NCI-H187 treated with DMSO at 0.1 percent for 48 hours (cell line): ENCODE data around the gene CYBRD1.
"Not testable (repeated sequence)": the region's sequence is repeated elsewhere in the genome, so short reads cannot be mapped to it uniquely, and the experiment has no call there.

Experiments used
- DNase-seq: peaks from one replicate; lab custom pipeline; 2025; lab: John Stamatoyannopoulos, UW

Gene CYBRD1

GRCh38 chr2:171515672-171516298 lies 6.5 kb upstream of the CYBRD1 start:
- DNase-seq = no peak

GRCh38 chr2:171516793-171517192 lies 5.5 kb upstream of the CYBRD1 start:
- no peak for DNase-seq

GRCh38 chr2:171520471-171520870 lies 1.8 kb upstream of the CYBRD1 start:
- DNase-seq = no peak

- DNase-seq = no peak
Observed at GRCh38 chr2:171521361-171522051, 768 bp upstream of the CYBRD1 start.

- no peak for DNase-seq
Observed at GRCh38 chr2:171522788-171523087, 464 bp downstream of the CYBRD1 start.

GRCh38 chr2:171523088-171524017 lies 1.1 kb downstream of the CYBRD1 start:
- no peak for DNase-seq

GRCh38 chr2:171524018-171524401 lies 1.7 kb downstream of the CYBRD1 start:
- DNase-seq = no peak

GRCh38 chr2:171529914-171530313 lies 7.6 kb downstream of the CYBRD1 start:
- DNase-seq = no peak

GRCh38 chr2:171530378-171530777 lies 8.1 kb downstream of the CYBRD1 start:
- no peak for DNase-seq

GRCh38 chr2:171530859-171531258 lies 8.6 kb downstream of the CYBRD1 start:
- DNase-seq = not testable (repeated sequence)

GRCh38 chr2:171531291-171531690 lies 9.0 kb downstream of the CYBRD1 start:
- DNase-seq = no peak

- no peak for DNase-seq
Observed at GRCh38 chr2:171531836-171532450, 9.7 kb downstream of the CYBRD1 start.

GRCh38 chr2:171533331-171533730 lies 11.1 kb downstream of the CYBRD1 start:
- DNase-seq = no peak

GRCh38 chr2:171535528-171535927 lies 13.3 kb downstream of the CYBRD1 start:
- DNase-seq = not testable (repeated sequence)

- DNase-seq = no peak
Observed at GRCh38 chr2:171540437-171540836, 18.2 kb downstream of the CYBRD1 start.

GRCh38 chr2:171541202-171541887 lies 19.1 kb downstream of the CYBRD1 start:
- no peak for DNase-seq

- no peak for DNase-seq
Observed at GRCh38 chr2:171545086-171545485, 22.8 kb downstream of the CYBRD1 start.

GRCh38 chr2:171547256-171547655 lies 25.0 kb downstream of the CYBRD1 start:
- DNase-seq = no peak

GRCh38 chr2:171547720-171548119 lies 25.4 kb downstream of the CYBRD1 start:
- no peak for DNase-seq

GRCh38 chr2:171550613-171551012 lies 28.3 kb downstream of the CYBRD1 start:
- DNase-seq = no peak

- no peak for DNase-seq
Observed at GRCh38 chr2:171551836-171552235, 29.6 kb downstream of the CYBRD1 start.

GRCh38 chr2:171553236-171553635 lies 31.0 kb downstream of the CYBRD1 start:
- DNase-seq = no peak
